A673 (cell line): ENCODE data around the gene PRKAA1.

Experiments used
- CTCF ChIP-seq: fragments of 300-800, 200-600 bp; sonication (generic); conservative IDR thresholded peaks from 2 replicates; pipeline ENCODE4 v1.5.1; 2017; ENCODE audit warnings: low read depth, mild to moderate bottlenecking, antibody characterized with exemption, low read length, moderate library complexity, mixed read lengths
- EZH2 ChIP-seq: fragments of 200-600 bp; sonication (generic); IDR thresholded peaks from 2 replicates; pipeline ENCODE4 v1.6.1; 2017; ENCODE audit warnings: borderline replicate concordance, low read depth, mild to moderate bottlenecking, mixed read lengths, antibody characterized with exemption, low read length; ENCODE audit not compliant: poor library complexity, severe bottlenecking

DNA sequence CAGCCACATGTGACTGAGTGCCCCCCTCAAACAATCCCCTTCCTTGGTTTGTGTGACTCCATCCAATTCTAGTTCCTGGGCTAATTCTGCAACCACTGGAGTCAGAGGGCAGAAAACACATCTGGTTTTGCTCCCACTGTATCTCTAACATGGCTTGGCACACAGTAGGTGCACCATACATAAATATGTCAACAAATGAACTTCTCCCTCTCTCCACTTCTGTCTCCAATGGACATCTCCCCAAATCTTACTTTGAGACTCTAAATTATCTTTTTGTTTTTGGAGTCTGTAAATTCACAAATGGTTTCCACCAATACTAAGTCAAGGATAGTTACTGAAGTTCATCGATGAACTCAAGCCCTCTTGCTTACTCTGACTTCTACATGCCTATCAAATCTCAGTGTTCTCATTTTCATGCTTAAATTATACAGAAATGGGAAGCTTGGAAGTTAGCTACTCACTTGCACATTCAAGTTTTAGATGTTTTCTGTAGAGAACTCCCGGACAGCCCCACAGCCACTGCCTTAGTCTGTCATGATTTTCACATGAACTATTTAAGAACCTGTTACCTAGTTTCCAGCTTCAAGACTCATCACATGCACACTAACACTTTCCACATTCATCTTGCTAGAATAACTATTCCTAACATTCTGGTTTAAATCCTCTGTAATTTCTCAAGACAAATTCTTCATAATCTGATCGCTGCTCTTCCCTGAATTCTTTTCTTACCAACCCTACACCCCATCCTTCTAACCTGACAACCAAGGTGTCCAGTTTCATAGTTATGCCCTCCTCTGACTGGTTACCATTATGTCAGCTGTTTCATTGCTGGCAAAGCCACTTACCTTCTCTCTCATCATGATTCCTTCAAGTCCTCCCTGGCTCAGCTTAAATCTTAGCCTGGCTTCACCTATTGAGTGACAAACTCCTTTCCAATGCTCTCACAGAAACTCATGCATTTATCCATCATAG, 30.8 kb upstream of the PRKAA1 start:
- TF ChIP-seq CTCF (no peak), EZH2 (no peak)
